HG03175 (cell line): ENCODE measurements around the gene HS6ST1.
"Not testable (repeated sequence)": the region's sequence is repeated elsewhere in the genome, so short reads cannot be mapped to it uniquely, and the experiment has no call there.

Experiments
- ATAC-seq: cut with Tn5 transposase; IDR thresholded peaks from one replicate; pipeline ENCODE4 v1.9.1; 2021; ENCODE audit warnings: mild to moderate bottlenecking, moderate library complexity; ENCODE audit not compliant: unreplicated experiment

The HS6ST1 gene

DNA sequence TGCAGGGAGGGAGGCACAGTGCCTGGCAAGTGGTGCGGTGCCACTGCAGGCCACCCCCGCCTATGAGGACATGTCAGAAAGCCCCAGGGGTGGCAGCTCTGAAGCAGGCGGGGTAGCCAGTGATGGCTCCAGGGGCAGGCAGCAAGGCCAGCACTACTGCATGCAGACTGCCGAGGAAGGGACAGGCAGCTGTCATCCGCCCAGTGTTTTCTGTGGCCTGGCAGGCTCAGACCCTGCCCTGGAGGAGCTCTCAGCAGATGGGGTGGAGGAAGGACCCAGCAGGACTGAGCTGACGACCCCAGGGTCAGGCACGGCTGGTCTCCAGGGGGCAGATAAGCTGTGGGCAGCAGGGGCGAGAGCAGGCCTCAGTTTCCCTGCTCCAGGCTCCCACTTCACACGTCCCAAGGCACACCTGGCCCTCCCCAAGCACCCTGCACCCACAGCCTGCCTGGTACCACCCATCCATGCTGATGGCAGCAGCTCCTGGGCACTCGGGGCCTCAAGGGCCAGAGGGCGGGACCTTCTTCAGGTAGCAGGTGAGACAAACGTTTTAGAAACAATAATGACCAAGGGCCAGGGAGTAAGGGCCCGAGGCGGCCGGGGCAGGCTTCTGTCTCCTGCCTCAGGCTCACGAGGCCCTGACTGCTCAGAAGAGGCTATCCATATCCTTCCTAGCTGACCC lies 48.5 kb downstream of the HS6ST1 start:
- no peak for ATAC-seq

GRCh38 chr2:128269063-128269989 lies 49.3 kb downstream of the HS6ST1 start:
- no peak for ATAC-seq

DNA sequence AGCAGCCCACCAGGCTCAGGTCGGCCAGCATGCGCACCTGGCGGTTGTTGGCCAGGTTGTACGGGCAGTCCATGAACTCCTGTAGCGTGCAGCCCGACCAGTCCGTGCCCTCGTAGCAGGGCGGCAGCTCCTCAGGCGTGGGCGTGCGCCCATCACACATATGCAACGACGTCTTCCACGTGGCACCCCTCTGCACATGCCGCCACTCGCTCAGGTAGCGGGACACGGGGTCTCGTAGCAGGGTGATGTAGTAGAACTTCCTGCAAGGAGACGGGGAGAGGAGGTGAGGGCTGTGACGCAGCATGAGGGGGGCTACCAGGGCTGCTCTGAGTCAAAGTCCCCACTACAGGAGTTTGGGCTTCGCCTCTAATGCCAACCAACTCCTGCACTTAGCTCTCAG lies 50.1 kb downstream of the HS6ST1 start:
- not testable (repeated sequence) for ATAC-seq

DNA sequence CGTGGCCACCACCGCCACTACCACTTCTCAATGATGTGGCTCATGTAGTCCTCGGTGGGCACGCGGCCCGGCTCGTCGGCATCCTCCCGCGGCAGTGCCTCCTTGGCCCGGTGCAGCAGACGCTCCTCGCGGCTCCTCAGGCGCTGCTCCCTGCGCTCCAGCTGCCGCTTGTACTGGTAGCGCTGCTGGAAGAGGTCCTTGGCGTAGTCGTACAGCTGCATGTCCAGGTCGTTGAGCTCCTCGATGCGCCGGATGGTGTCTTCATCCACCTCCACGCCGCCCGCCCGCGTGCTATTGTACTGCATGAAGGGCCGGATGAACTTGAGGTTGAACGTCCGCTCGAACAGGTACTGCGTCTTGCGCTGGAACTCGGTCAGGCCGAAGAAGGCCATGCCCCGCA lies 50.5 kb downstream of the HS6ST1 start:
- not testable (repeated sequence) for ATAC-seq

DNA sequence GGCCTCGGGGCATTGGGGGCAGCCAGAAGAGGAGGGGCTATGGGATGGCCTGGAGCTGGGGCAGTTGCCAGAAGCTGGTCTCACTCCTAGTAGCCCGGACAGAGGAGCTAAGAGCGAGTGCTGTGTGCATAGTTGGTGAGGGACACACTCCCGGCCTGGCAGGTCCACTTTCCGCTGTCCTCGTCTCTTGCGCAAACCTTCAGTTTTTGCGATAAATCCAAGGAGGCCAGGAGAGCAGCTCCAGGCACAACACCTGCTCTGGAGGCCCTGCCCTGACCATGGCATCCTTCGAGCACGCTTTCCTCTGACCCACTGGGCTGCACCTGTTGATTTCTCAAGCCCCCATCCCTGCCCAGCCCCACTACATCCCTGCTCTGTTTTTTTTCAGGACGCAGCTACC lies 51.0 kb downstream of the HS6ST1 start:
- ATAC-seq: not testable (repeated sequence)

GRCh38 chr2:128267197-128267596 lies 51.5 kb downstream of the HS6ST1 start:
- not testable (repeated sequence) for ATAC-seq

- not testable (repeated sequence) for ATAC-seq
Observed at GRCh38 chr2:128266463-128266862, 52.2 kb downstream of the HS6ST1 start.

- not testable (repeated sequence) for ATAC-seq
Observed at GRCh38 chr2:128265608-128265993, 53.1 kb downstream of the HS6ST1 start.

- no peak for ATAC-seq
Observed at GRCh38 chr2:128264881-128265607, 53.6 kb downstream of the HS6ST1 start.

DNA sequence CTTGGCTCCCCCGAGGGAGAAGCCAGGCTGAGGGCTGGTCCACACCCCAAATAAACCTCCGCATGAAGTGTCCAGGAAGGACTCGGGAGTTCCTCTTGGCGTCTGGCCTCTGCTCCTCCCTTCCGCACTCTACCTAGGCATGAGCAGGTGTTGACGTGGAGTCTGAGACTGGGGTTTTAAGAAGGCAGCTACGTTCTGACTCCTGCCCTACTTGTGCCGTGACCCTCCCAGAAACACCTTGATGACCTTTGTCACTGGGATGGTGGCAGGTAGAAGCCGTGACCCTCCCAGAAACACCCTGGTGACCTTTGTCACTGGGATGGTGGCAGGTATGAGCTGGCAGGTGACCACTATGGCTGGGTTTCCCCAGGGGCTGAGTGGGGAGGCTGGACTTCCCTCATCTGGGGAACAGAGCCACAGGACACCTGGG lies 54.8 kb downstream of the HS6ST1 start:
- ATAC-seq: no peak

DNA sequence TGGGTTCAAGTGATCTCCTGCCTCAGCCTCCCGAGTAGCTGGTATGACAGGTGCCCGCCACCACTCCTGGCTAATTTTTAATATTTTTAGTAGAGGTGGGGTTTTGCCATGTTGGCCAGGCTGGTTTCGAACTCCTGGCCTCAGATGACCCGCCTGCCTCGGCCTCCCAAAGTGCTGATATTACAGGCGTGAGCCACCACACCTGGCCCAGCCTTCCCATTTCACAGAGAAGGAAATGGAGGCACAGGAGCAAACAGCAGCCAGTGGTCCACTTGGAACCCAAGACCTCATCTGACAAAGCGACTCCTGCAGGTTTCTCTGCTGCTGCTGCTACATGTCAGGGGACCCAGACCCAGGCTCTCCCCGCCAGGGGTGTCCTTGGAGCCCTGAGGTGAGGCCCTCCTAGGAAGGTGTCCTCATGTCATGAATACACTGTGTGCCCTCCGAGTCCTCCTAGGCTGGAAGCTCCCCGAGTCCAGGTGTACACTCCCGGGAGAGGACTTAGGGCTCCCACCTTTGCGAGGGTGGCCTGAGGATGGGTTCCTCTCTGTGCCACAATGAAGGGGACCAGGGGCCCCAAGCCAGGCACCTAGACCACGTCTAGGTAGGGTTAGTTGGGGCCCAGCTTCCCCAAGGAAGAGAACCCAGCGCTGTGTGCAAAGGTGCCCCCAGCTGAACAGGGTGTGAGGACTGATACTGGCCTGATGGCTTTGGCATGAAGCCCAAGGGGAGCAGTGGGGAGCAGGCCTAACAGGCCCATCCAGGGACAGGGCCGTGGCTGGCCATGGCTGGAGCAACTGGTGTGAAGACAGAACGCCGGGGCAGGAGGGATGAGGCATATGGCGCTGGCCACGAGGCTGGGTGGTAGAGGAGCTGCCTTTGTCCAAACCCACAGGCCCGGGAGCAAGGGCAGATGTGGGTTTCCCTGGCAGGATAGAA lies 56.1 kb downstream of the HS6ST1 start:
- no peak for ATAC-seq

DNA sequence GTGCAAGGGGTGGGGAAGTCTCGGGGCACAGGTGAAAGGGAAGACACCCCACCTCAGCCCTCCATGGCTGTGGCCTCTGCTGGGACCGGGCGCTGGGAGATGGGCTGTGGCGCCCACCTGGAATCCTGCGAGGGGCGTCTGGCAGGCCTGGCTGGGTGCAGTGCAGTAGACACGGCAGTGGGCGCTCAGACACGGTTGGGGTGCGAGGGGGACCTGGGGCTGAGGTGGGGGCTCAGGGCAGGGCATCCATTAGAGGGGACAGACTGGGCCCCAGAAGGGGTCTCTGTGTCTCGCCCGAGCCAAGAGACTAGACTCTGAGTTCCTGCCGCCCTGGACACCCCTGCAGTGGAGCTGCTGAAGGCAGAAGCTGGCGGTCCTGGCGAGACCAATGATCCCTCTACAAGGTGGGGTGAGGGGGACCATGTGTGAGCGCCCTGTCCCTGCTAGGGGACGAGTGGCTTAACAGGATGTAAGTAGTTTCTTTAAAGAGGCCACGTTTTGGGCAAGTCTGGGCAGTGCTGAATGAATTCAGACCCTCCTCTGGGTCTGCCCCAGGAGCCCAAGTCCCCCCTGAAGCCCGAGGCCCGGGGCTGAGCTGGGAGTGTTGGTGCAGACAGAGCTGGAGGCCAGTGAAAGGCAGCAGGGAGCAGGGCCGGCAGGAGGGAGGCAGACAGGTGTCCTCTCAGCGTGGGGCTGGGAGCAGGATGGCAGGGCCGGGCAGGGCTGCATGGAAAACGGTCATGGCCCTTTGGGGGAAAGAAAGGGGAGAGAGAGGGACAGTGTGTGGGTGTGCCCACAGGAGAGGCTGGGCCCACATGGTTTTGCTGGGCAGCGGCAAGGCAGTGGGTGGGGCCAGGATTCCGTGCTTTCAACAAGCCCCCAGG lies 57.2 kb downstream of the HS6ST1 start:
- ATAC-seq: no peak

DNA sequence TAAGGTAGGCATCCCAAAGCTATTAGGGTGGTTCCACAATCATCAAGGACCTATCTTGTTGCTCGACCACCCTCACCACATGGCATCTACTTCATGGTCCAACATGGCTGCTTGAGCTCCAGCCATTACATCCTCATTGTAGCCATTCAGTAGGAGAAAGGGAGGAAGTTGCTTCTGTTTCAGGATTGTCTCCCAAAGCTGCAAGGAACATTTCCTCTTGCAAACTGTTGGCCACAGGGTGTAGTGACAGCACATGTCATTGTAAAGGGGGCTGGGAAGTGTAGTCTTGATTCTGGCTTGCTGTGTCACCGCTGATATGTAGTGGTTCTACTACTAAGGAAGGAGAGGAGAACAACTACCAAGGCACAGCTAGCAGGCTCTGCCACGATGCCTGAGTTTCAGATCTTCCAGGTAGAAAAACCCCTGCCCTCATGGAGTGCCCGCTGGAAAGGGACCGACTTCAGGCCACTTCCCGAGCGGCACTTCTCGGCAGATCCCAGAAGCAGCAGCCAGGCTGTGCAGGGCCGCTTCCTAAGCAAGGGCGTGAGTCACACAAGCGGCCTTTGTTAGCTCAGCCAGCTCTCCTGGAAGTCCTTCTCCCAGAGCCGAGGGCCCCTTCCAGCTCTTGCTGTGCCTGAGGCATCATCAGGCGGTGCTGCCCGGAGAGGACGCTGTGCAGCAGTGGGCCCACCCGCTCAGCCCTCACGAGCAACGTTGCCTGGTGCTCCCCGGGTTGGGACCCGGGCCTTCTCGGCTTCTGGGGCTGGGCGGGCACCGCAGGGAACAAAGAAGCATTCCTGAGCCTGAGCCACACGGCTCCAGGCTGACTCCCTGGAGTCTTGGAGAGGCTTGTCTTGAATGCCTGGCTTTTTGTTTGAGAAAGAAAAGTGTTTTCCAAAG lies 58.2 kb downstream of the HS6ST1 start:
- no peak for ATAC-seq

GRCh38 chr2:128259585-128259984 lies 59.1 kb downstream of the HS6ST1 start:
- ATAC-seq: no peak

DNA sequence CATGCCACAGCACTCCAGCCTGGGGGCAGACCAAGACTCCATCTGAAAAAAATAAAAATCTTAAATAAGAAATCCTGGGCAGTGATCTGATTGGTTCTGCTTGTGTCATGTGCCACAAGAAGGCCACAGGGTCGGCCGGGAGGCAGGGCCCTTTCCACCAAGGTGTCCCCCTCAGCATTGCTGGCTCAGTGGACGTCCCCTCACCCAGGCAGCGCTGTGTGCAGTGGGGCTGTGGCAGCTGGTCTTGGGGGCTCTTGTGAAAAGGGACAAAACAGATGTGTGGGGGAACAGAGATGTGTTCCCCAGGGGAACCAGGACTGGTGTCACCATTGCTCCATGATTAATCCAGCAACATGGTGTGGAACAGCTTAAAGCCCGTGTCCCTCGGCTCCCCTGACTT lies 60.5 kb downstream of the HS6ST1 start:
- no peak for ATAC-seq

- no peak for ATAC-seq
Observed at GRCh38 chr2:128252501-128252900, 66.2 kb downstream of the HS6ST1 start.

DNA sequence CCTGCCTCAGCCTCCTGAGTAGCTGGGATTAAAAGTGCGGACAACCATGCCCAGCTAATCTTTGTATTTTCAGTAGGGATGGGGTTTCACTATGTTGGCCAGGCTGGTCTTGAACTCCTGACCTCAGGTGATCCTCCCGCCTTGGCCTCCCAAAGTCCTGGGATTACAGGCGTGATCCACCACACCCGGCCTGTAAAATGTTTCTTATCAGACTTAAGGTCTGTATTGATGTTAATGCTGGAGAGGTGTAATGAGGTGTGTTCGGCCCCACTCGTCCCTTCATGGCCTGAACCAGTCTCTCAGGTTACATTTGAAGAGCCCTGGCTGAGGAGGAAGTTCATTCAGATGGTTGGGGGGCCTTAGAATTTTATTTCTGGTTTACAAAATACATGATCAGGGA lies 66.6 kb downstream of the HS6ST1 start:
- ATAC-seq: not testable (repeated sequence)
